Esophagus squamous epithelium (tissue), 4 donors: Measurements from ENCODE around the gene SLC7A9.

Experiments used
- CTCF ChIP-seq, 6 experiments: fragments of 450-650 bp in 4 of 6; fragments of 200-600 bp in 2 of 6; sonication (generic) in 2 of 6; IDR thresholded peaks; one replicate each; pipeline ENCODE4 v1.5.1; 2016 to 2019; ENCODE audit warnings: antibody characterized with exemption in 6 of 6, mild to moderate bottlenecking in 4 of 6, moderate library complexity in 4 of 6
- POLR2A ChIP-seq, 4 donors: fragments of 450-650 bp; IDR thresholded peaks; one replicate each; pipeline ENCODE4 v1.6.1; 2017; ENCODE audit warnings: antibody characterized with exemption in 4 of 4, mild to moderate bottlenecking in 4 of 4, moderate library complexity in 3 of 4

GRCh38 chr19:32822916-32823746 is 46.4 kb downstream of the SLC7A9 start:
- no peak for TF ChIP-seq CTCF (IDR thresholded peaks at IDR 0.05)
- no peak for TF ChIP-seq POLR2A (IDR thresholded peaks at IDR 0.05)
